Neural progenitor cell (in vitro differentiated cells): ENCODE measurements around the gene BMP7.

Source experiments
- CTCF ChIP-seq: fragments of 200-600 bp; sonication (generic); IDR thresholded peaks from 2 replicates; pipeline ENCODE4 v1.5.1; 2017; ENCODE audit warnings: antibody characterized with exemption, mild to moderate bottlenecking
- EZH2 ChIP-seq: fragments of 200-600 bp; sonication (generic); IDR thresholded peaks from 2 replicates; pipeline ENCODE4 v1.6.1; 2017; ENCODE audit warnings: antibody characterized with exemption, mild to moderate bottlenecking, moderate library complexity
- EZH2phosphoT487 ChIP-seq: fragments of 200-600 bp; sonication (generic); IDR thresholded peaks from 2 replicates; pipeline ENCODE4 v1.6.1; 2017; ENCODE audit warnings: antibody characterized with exemption

DNA sequence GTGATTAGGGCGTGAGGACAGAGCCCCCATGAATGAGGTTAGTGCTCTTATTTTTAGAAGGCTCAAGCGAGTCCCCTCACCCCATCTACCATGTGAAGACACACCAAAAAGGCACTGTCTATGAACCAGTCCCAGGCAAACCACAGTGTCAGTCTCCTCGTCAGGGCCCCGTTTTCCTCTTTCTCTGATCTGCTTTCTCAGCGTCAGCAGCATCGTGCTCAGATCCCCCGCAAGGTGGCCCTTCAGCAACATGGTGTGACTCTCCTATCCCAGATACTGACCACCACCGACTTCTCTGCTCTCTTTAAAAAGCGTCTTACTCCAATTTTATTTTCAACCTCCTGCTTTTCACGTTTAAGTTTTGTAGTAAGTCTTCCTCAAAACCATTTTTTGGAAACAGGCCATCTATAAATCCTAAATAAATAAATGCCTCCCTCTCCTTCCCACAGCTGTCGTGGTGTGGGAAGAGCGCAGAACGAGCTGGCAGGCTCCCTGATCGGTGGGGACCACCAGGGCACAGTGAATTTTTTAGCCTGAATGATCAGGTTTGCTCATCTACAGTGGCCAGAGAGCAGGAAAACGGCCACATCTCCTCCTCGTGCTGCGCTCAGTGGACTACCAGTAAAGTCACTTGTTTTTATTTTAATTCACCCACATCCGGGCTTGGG, 113.1 kb downstream of the BMP7 start:
- no peak for TF ChIP-seq CTCF
- TF ChIP-seq EZH2 = no peak
- no peak for TF ChIP-seq EZH2phosphoT487
